ENCODE data around the gene CACNB4. TPM values are rescaled to one million over a fixed set of nuclear protein-coding genes. Genes with fewer than 3 reads are reported as not detected.

Gene CACNB4
- total and polyA plus RNA-seq, 8 donors: 0.34 to 1.3 (median 0.70) TPM

GRCh38 chr2:151981886-151982285 lies 117.0 kb downstream of the CACNB4 start:
- intact Hi-C loops (cut with DNase I): no loop called here
- no peaks in the 10 kb centered on the region for H3K27me3 ChIP-seq
- H3K4me3 ChIP-seq: no peak overlapping the region
- DNase-seq (no peak), ATAC-seq (no peak), FAIRE-seq (no peak)
- 84 to 85% methylated on average over 1 of the region's 1 CpG for WGBS, 2 donors
- H3K36me3 ChIP-seq: no peaks in the 10 kb centered on the region
- no peak overlapping the region for H3K27ac ChIP-seq
- no peak for TF ChIP-seq CTCF (IDR thresholded peaks at IDR 0.05)
- no peaks in the 10 kb centered on the region for H3K4me1 ChIP-seq
- no peaks in the 10 kb centered on the region for H3K9me3 ChIP-seq

- no peak for FAIRE-seq
- Histone ChIP-seq H3K9me3 (no peaks in the 10 kb centered on the region), H3K27ac (no peak overlapping the region), H3K4me3 (no peak overlapping the region), H3K36me3 (no peaks in the 10 kb centered on the region), H3K27me3 (no peaks in the 10 kb centered on the region), H3K4me1 (no peaks in the 10 kb centered on the region)
- 89 to 92% methylated on average over 3 of the region's 3 CpGs for WGBS, 2 donors
- TF ChIP-seq CTCF (IDR thresholded peaks at IDR 0.05): no peak
- DNase-seq: no peak
- ATAC-seq: no peak
- intact Hi-C loops (cut with DNase I): no loop called here
Observed at GRCh38 chr2:151979694-151980093, 119.2 kb downstream of the CACNB4 start.

- intact Hi-C loops (cut with DNase I): no loop called here
- FAIRE-seq (no peak), ATAC-seq (peak in 1 of 4 donors; percentile 44), DNase-seq (peak in 2 of 6 donors; percentile 26 to 52)
- Histone ChIP-seq H3K27me3 (no peaks in the 10 kb centered on the region), H3K36me3 (no peaks in the 10 kb centered on the region), H3K4me3 (no peak overlapping the region), H3K4me1 (no peaks in the 10 kb centered on the region), H3K9me3 (no peaks in the 10 kb centered on the region), H3K27ac (no peak overlapping the region)
- TF ChIP-seq CTCF (IDR thresholded peaks at IDR 0.05): no peak
- 76% methylated on average over 7 of the region's 7 CpGs for WGBS, 2 donors
Observed at GRCh38 chr2:151978709-151979108, 120.1 kb downstream of the CACNB4 start.

GRCh38 chr2:151977631-151978030 lies 121.2 kb downstream of the CACNB4 start:
- Histone ChIP-seq H3K4me1 (no peaks in the 10 kb centered on the region), H3K27me3 (no peaks in the 10 kb centered on the region), H3K27ac (no peak overlapping the region), H3K4me3 (no peak overlapping the region), H3K36me3 (no peaks in the 10 kb centered on the region), H3K9me3 (no peaks in the 10 kb centered on the region)
- 65 to 72% methylated on average over 3 of the region's 3 CpGs for WGBS, 2 donors
- DNase-seq (no peak), ATAC-seq (no peak), FAIRE-seq (no peak)
- TF ChIP-seq CTCF (IDR thresholded peaks at IDR 0.05): no peak
- intact Hi-C loops (cut with DNase I): no loop called here

GRCh38 chr2:151976945-151977353 lies 121.9 kb downstream of the CACNB4 start:
- Histone ChIP-seq H3K36me3 (no peaks in the 10 kb centered on the region), H3K4me1 (no peaks in the 10 kb centered on the region), H3K9me3 (no peaks in the 10 kb centered on the region), H3K27me3 (no peaks in the 10 kb centered on the region), H3K27ac (no peak overlapping the region), H3K4me3 (no peak overlapping the region)
- ATAC-seq (no peak), FAIRE-seq (no peak), DNase-seq (no peak)
- WGBS, 2 donors: 87 to 92% methylated on average over 2 of the region's 2 CpGs
- no peak for TF ChIP-seq CTCF (IDR thresholded peaks at IDR 0.05)
- intact Hi-C loops (cut with DNase I): no loop called here

All from pancreas (tissue), 10 donors.